ENCODE data around the gene UBXN2A.

DNA sequence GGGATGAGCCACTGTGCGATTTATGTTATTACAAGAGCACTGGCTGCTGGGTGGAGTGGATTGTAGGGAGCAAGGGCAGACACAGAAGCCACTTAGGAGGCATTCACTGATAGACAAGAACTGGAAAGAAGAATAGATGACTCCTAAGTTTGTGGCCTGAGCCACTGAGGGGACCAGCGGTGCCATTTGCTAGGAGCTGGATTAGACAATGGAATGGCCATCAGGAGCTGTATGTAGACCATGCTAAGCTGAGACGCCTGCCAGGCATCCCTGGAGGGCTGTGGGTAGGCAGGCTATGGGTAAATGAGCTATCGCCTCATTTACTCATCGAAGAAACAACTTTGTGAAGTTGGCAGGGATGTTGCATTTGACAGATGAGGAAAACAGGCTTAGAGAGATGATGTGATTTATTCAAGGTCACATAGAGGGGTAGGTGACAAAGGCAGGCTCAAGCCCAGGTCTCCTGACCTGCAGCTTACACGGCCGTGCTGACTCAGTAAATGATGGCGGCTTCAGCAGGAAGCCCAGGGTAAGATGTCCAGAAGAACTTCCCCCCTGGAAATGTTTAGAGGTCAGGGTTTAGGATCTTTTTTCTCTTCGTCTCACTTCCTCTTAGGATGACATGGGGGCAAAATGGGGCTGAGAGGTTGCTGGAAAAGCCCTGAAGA, 72.4 kb downstream of the UBXN2A start:
- TF ChIP-seq, protein P1, sequence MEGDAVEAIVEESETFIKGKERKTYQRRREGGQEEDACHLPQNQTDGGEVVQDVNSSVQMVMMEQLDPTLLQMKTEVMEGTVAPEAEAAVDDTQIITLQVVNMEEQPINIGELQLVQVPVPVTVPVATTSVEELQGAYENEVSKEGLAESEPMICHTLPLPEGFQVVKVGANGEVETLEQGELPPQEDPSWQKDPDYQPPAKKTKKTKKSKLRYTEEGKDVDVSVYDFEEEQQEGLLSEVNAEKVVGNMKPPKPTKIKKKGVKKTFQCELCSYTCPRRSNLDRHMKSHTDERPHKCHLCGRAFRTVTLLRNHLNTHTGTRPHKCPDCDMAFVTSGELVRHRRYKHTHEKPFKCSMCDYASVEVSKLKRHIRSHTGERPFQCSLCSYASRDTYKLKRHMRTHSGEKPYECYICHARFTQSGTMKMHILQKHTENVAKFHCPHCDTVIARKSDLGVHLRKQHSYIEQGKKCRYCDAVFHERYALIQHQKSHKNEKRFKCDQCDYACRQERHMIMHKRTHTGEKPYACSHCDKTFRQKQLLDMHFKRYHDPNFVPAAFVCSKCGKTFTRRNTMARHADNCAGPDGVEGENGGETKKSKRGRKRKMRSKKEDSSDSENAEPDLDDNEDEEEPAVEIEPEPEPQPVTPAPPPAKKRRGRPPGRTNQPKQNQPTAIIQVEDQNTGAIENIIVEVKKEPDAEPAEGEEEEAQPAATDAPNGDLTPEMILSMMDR (IDR thresholded peaks at IDR 0.05; ENCODE audit: low read depth, low read length): no peak
- TF ChIP-seq MYC (IDR thresholded peaks at IDR 0.05; ENCODE audit: low read depth, low read length): no peak
- no peak for TF ChIP-seq POLR2A (IDR thresholded peaks at IDR 0.05; ENCODE audit: extremely low read depth, insufficient read length)
